Omental fat pad (tissue), 4 donors: Measurements from ENCODE around the gene TIMP1. TPM values are rescaled to one million over a fixed set of nuclear protein-coding genes. Genes with fewer than 3 reads are reported as not detected.
A peak's percentile ranks its signal among the peaks of the same experiment; 100 is the strongest.

Experiments used
- ATAC-seq: fragments of 150-250 bp; one replicate; pipeline ENCODE4 v1.9.1; 2016; ENCODE audit warnings: mild to moderate bottlenecking, moderate library complexity; ENCODE audit not compliant: low FRiP score
- DNase-seq: peaks from one replicate; pipeline ENCODE4 v3.0.0-alpha.2; 2019; ENCODE audit warnings: low spot score
- total RNA-seq, 4 donors: library from RNA; depleted of rRNA; stranded (reverse); fragments of >200 nt; gene quantifications; one replicate each; pipeline ENCODE4 v1.1.0, GENCODE V29; 2016
- TF ChIP-seq, protein P1 (sequence below), 3 donors: fragments of 450-650 bp; IDR thresholded peaks; one replicate each; pipeline ENCODE4 v1.5.1; 2016 to 2017; ENCODE audit warnings: antibody characterized with exemption in 3 of 3, mild to moderate bottlenecking in 3 of 3, moderate library complexity in 2 of 3

The TIMP1 gene
- total RNA-seq, 4 donors from 2014 or later = 92.8 to 1,509 (median 915) TPM

DNA sequence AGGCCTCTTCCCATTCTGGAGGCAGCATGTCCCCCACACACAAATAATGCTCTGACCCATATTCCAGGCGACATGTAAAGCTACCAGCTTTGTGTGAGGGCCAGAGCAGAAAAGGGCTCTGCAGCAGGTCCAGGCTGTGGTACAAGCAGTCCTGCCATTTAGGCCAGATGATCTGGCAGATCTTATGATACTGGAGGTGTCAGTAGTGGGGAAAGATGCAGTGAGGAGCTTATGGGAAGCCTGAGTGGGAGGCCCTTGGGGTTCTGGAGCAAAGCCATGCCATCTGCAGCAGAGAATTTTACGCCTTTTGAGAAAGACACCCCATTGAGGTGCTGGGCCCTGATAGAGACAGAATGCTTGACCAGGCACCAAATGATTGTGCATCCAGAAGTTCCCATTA is 29.7 kb downstream of the TIMP1 start:
- ATAC-seq = no peak

DNA sequence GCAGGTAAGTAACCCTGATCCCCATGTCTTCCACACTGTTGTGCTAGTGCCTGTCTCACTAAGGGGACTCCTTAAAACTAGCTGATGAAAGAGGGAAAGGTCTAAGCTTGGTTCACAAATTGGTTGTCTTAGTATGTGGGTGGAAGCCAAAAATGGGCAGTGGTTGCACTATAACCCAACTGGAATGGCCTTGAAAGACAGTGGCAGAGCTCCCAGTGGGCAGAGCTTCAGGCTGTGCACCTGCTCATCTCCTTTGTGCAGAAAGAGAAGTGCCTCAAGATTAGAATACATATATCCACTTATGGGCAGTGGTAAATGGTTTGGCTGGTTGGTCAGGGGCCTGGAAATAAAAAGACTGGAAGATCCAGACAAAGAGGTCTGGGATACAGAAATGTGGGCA is 30.2 kb downstream of the TIMP1 start:
- TF ChIP-seq, protein P1, sequence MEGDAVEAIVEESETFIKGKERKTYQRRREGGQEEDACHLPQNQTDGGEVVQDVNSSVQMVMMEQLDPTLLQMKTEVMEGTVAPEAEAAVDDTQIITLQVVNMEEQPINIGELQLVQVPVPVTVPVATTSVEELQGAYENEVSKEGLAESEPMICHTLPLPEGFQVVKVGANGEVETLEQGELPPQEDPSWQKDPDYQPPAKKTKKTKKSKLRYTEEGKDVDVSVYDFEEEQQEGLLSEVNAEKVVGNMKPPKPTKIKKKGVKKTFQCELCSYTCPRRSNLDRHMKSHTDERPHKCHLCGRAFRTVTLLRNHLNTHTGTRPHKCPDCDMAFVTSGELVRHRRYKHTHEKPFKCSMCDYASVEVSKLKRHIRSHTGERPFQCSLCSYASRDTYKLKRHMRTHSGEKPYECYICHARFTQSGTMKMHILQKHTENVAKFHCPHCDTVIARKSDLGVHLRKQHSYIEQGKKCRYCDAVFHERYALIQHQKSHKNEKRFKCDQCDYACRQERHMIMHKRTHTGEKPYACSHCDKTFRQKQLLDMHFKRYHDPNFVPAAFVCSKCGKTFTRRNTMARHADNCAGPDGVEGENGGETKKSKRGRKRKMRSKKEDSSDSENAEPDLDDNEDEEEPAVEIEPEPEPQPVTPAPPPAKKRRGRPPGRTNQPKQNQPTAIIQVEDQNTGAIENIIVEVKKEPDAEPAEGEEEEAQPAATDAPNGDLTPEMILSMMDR (IDR thresholded peaks at IDR 0.05) = no peak
- ATAC-seq (no peak), DNase-seq (no peak)

More for the DNA sequence above, 29.7 kb downstream of the TIMP1 start:
- no peak for DNase-seq
- TF ChIP-seq, protein P1 (IDR thresholded peaks at IDR 0.05) = no peak

DNA sequence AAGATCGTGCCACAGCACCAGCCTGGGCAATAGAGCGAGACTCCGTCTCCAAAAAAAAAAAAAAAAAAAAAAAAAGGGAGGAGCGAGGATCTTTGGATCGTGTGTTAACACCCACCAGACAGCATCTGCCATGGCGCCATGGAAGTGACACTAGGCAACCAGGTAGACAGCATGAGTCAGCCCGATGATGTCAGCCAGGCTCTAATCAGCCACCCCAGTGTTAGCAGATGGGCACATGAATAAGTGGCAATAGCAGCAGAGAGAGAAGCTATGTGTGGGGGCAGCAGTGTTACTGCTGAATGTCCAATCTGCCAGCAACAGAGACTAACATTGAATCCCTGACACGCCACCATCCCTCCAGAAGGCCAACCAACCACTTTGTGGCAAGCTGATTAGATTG is 30.8 kb downstream of the TIMP1 start:
- DNase-seq (no peak), ATAC-seq (no peak)
- TF ChIP-seq, protein P1 (IDR thresholded peaks at IDR 0.05) = no peak

DNA sequence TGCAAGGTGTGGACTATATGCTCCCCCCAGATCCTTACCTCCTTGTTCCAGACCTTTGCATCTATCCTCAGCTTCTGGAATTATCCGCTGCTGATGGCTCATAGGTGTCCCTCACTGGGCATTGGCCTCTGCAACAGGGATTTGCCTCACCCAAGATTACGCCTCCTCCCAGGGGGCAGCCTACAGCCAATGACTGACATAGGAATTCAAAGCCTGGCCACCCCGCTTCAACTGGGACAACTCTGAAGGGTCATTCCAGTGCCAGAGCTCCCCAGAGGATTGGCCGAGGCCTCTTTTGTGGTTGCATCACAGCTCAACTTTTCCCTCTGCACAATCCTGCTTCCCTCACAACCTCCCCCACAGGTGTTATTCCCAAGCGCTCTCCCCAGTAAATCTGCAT is 32.4 kb downstream of the TIMP1 start:
- ATAC-seq (no peak), DNase-seq (no peak)
- TF ChIP-seq, protein P1 (IDR thresholded peaks at IDR 0.05) = no peak

DNA sequence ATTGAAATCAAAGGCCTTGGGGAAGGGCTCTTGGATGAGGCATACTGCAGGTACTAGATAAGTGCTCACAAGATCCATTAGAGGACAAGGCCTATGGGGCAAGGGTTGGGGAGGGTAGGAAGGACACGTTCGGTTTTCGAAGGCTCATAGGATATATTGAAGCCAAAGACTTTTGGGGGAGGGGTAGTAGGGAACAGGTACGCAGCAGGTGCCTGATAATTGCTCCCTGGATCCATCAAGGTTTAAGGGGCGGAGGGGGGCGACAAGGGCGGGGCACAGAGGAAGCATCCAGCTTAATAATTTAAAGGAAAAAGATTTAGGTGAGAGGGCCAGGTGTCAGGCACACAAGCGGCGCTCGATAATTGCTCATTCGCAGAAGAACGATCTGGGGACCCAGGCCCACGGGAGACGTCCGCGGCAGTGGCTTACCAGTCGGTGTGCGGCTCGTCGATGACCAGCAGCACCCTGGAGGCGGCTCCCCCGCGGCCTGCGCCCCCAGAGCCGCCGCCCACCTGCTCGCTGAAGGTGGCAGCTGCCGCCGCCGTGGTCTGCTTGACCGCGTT is 36.8 kb downstream of the TIMP1 start:
- ATAC-seq = no peak
- TF ChIP-seq, protein P1 (IDR thresholded peaks at IDR 0.05) = no peak
- DNase-seq = no peak

DNA sequence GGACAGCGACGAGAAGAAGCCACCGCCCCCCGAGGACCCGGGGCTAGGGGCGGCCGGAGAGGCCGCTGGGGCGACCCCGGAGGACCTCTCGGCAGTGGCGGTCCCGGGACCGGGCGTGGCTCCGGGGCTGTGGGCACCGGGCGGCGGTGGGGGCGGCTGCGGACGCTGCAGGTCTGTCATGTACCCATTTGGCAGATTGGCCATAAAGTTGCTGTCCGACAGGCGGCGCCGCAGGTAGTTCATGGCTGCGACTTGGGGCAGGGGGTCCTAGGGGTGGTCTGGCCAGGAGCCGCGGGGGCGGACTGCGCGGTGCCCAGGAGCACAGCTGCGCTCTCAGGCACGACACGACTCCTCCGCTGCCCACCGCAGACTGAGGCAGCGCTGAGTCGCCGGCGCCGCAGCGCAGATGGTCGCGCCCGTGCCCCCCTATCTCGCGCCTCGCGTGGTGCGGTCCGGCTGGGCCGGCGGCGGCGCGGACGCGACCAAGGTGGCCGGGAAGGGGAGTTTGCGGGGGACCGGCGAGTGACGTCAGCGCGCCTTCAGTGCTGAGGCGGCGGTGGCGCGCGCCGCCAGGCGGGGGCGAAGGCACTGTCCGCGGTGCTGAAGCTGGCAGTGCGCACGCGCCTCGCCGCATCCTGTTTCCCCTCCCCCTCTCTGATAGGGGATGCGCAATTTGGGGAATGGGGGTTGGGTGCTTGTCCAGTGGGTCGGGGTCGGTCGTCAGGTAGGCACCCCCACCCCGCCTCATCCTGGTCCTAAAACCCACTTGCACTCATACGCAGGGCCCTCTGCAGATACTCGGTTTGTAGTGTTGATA is 37.5 kb downstream of the TIMP1 start, which contains the start of gene SYN1:
Gene SYN1 (minus strand): TSS at position 372 of the 817 bp plus-strand sequence. CDS start 129 bp downstream, at position 243.
- TF ChIP-seq, protein P1 (IDR thresholded peaks at IDR 0.05) = no peak
- no peak for DNase-seq
- peak; percentile 81 for ATAC-seq

DNA sequence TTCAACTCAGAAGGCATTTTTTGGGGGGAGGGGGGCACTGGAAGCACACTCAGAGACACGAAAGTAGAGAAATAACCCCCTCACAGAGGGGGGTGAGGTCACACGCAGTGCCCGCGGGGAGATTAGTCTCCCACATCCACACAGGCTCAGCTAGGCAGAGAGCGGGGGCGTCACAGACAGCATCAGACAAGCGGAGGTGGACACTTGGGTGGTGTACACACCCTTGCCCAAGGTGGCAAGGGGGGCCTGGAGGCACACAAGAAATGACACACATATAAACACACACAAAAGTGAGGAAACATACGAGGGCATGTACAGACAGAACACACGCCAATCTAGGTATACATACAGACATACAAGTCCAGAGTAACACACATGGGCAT is 38.1 kb downstream of the TIMP1 start:
- DNase-seq (no peak), ATAC-seq (no peak)
- TF ChIP-seq, protein P1 (IDR thresholded peaks at IDR 0.05) = no peak
